ENCODE results near the gene DPEP1. TPM values are rescaled to one million over a fixed set of nuclear protein-coding genes. Genes with fewer than 3 reads are reported as not detected.

The DPEP1 gene
- total and polyA plus RNA-seq, 4 experiments from 2014 or later: not detected

GRCh38 chr16:89601906-89602272 lies 11.6 kb upstream of the DPEP1 start:
- Histone ChIP-seq H3K27ac (ENCODE audit: low read depth, low read length) (no peak overlapping the region), H3K4me3 (ENCODE audit: low read length in 2 of 2) (no peak overlapping the region), H3K9me3 (ENCODE audit: control insufficient read depth in 1 of 2, low read length in 2 of 2) (no peaks in the 10 kb centered on the region), H3K27me3 (ENCODE audit: insufficient read depth, low read length) (no peaks in the 10 kb centered on the region), H3K36me3 (ENCODE audit: insufficient read depth, low read length) (no peaks in the 10 kb centered on the region), H3K4me1 (ENCODE audit: insufficient read depth, low read length) (peaks cover 15% of the 10 kb centered on the region)
- Mint-ChIP-seq H3K27me3 (no peaks in the 10 kb centered on the region), H3K36me3 (no peaks in the 10 kb centered on the region), H3K4me1 (peaks cover 9 to 22% (median 14%) of the 10 kb centered on the region in 4 donors), H3K9me3 (no peaks in the 10 kb centered on the region), H3K27ac (no peak overlapping the region), H3K4me3 (peak overlapping the region in 2 of 8 donors; percentile 41 to 44)
- POLR2A ChIA-PET (ENCODE audit: partially characterized antibody): interaction anchor here (1.0 to 1.9 kb wide), 3 partner anchors 8 to 56 kb away, joined by 3 to 10 read pairs (median 5); no protein-coding TSS in a partner anchor
- CTCF ChIA-PET (ENCODE audit: partially characterized antibody): no interaction called here
- intact Hi-C loops (cut with micrococcal nuclease): no loop called here
- no peak for DNase-seq

GRCh38 chr16:89602273-89602951 lies 11.0 kb upstream of the DPEP1 start:
- Histone ChIP-seq H3K36me3 (ENCODE audit: insufficient read depth, low read length) (no peaks in the 10 kb centered on the region), H3K4me1 (ENCODE audit: insufficient read depth, low read length) (peaks cover 15% of the 10 kb centered on the region), H3K27ac (ENCODE audit: low read depth, low read length) (no peak overlapping the region), H3K4me3 (ENCODE audit: low read length in 2 of 2) (no peak overlapping the region), H3K27me3 (ENCODE audit: insufficient read depth, low read length) (no peaks in the 10 kb centered on the region), H3K9me3 (ENCODE audit: control insufficient read depth in 1 of 2, low read length in 2 of 2) (no peaks in the 10 kb centered on the region)
- Mint-ChIP-seq H3K4me3 (peak overlapping the region in 7 of 8 donors; percentile 20 to 49 (median 41)), H3K9me3 (no peaks in the 10 kb centered on the region), H3K27ac (peak overlapping the region in 3 of 7 donors; percentile 7 to 60 (median 38)), H3K4me1 (peaks cover 9 to 22% (median 13%) of the 10 kb centered on the region in 4 donors), H3K27me3 (no peaks in the 10 kb centered on the region), H3K36me3 (no peaks in the 10 kb centered on the region)
- intact Hi-C loops (cut with micrococcal nuclease): no loop called here
- ChIA-PET POLR2A (ENCODE audit: partially characterized antibody) (interaction anchor here (0.7 to 1.9 kb wide), 6 partner anchors 9 to 100 kb away, joined by 3 to 10 read pairs (median 4); no protein-coding TSS in a partner anchor), CTCF (ENCODE audit: partially characterized antibody) (no interaction called here)
- DNase-seq: peak in 3 of 5 donors; percentile 31 to 73 (median 40)

DNA sequence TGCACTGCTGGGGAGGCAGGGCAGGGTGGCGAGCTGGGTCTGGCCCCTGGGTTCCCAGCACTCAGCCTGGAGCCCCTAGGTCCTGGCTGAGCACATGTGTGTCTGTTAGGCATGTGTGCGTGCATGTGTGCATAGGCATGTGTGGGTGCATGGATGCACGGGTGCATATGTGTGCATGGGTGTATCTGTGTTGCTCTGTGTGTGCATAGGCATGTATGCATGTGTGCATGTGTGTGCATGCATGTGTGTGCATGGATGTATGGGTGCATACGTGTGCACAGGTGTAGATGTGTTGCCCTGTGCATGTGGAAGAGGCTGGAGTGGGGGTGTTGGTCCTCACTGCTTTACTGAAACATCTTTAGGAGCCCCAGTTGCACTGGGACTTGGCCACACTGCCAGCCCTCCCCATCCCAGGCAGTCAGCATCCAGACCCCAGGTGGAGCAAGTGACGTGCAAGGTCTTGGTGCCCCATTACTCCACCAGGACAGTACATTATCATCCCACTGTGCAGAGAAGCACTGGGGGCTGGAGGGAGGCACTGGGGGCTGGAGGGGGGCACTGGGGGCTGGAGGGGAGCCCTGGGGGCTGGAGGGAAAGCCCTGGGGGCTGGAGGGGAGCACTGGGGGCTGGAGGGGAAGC lies 10.4 kb upstream of the DPEP1 start:
- peaks cover 15% of the 10 kb centered on the region for H3K4me1 ChIP-seq (ENCODE audit: insufficient read depth, low read length)
- CTCF ChIA-PET (ENCODE audit: partially characterized antibody): no interaction called here
- no peak for DNase-seq
- H3K9me3 ChIP-seq (ENCODE audit: control insufficient read depth in 1 of 2, low read length in 2 of 2): no peaks in the 10 kb centered on the region
- Mint-ChIP-seq H3K4me1 (peaks cover 9 to 22% (median 13%) of the 10 kb centered on the region in 4 donors), H3K27me3 (no peaks in the 10 kb centered on the region), H3K36me3 (no peaks in the 10 kb centered on the region), H3K9me3 (no peaks in the 10 kb centered on the region), H3K4me3 (peak overlapping the region in 6 of 8 donors; percentile 20 to 49 (median 36)), H3K27ac (peak overlapping the region in 3 of 7 donors; percentile 1 to 60 (median 7))
- no peak overlapping the region for H3K27ac ChIP-seq (ENCODE audit: low read depth, low read length)
- H3K27me3 ChIP-seq (ENCODE audit: insufficient read depth, low read length): no peaks in the 10 kb centered on the region
- no peak overlapping the region for H3K4me3 ChIP-seq (ENCODE audit: low read length in 2 of 2)
- POLR2A ChIA-PET (ENCODE audit: partially characterized antibody): interaction anchor here (0.7 to 1.5 kb wide), 5 partner anchors 9 to 100 kb away, joined by 3 to 10 read pairs (median 3); no protein-coding TSS in a partner anchor
- intact Hi-C loops (cut with micrococcal nuclease): no loop called here
- no peaks in the 10 kb centered on the region for H3K36me3 ChIP-seq (ENCODE audit: insufficient read depth, low read length)

DNA sequence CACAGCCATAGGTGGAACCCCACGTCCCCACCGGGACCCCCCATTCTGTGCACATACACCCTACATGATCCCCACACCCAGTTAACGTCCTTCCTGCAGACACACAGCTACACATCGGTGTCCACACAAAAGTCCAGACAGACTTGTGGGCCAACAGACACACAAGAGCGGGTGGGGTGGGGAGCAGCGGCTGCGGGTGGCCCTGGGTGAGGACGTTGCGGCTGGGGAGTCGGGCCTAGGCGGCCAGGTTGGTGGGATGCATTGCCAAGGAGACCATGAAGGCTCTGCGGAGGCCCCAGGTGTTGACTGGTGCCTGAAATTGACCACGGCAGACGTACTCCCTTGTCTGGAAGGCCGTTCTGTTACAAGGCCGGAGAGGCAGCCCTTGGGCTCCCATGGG lies 8.7 kb upstream of the DPEP1 start:
- Mint-ChIP-seq H3K27me3 (no peaks in the 10 kb centered on the region), H3K4me1 (peaks cover 7 to 17% (median 11%) of the 10 kb centered on the region in 4 donors), H3K4me3 (no peak overlapping the region), H3K9me3 (no peaks in the 10 kb centered on the region), H3K36me3 (no peaks in the 10 kb centered on the region), H3K27ac (no peak overlapping the region)
- Histone ChIP-seq H3K4me1 (ENCODE audit: insufficient read depth, low read length) (peaks cover 15% of the 10 kb centered on the region), H3K4me3 (ENCODE audit: low read length in 2 of 2) (no peak overlapping the region), H3K27me3 (ENCODE audit: insufficient read depth, low read length) (no peaks in the 10 kb centered on the region), H3K36me3 (ENCODE audit: insufficient read depth, low read length) (no peaks in the 10 kb centered on the region), H3K27ac (ENCODE audit: low read depth, low read length) (no peak overlapping the region), H3K9me3 (ENCODE audit: control insufficient read depth in 1 of 2, low read length in 2 of 2) (no peaks in the 10 kb centered on the region)
- POLR2A ChIA-PET (ENCODE audit: partially characterized antibody): no interaction called here
- intact Hi-C loops (cut with micrococcal nuclease): no loop called here
- DNase-seq: no peak
- CTCF ChIA-PET (ENCODE audit: partially characterized antibody): no interaction called here

DNA sequence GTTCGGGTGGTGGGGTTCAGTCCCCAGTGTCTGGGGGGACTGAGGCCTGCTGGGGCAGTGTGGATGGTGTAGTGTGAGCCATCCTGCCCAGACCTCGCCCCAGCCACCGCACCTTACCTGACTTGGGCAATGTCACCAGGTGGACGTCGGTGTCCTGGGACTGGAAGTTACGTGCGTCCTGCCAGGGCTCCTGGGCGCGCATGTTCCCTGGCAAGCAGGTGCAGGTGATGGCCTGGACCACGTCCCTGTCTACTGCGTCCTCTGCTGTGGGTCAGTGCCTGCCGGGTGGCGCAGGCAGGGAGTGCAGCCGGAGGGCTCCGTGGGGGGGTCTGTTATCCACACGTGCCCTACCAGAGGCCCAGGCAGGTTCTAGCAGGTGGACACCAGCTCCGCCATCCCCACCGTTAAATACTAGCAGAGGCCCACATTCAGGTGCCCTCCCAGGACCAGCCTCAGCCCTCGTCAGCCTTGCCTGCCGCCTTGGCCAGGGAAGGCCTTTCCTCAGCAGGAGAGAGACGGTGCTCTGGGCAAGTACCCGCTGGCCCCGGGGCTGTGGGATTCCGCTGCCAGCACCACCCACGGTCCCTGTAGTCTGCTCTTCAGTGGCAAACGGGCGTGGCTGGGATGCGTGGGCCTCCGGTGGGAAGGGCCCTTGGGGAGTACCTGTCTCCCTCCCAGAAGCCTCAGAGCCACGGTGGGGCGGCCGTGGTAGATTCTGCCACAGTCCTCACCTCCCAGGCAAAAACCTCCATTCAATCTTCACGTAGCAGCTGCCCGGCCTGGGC lies 8.1 kb upstream of the DPEP1 start:
- Histone ChIP-seq H3K27me3 (ENCODE audit: insufficient read depth, low read length) (no peaks in the 10 kb centered on the region), H3K27ac (ENCODE audit: low read depth, low read length) (no peak overlapping the region), H3K4me3 (ENCODE audit: low read length in 2 of 2) (no peak overlapping the region), H3K9me3 (ENCODE audit: control insufficient read depth in 1 of 2, low read length in 2 of 2) (no peaks in the 10 kb centered on the region), H3K4me1 (ENCODE audit: insufficient read depth, low read length) (peaks cover 15% of the 10 kb centered on the region), H3K36me3 (ENCODE audit: insufficient read depth, low read length) (no peaks in the 10 kb centered on the region)
- Mint-ChIP-seq H3K4me1 (peaks cover 7 to 15% (median 11%) of the 10 kb centered on the region in 4 donors), H3K36me3 (no peaks in the 10 kb centered on the region), H3K9me3 (no peaks in the 10 kb centered on the region), H3K27me3 (no peaks in the 10 kb centered on the region), H3K4me3 (no peak overlapping the region), H3K27ac (no peak overlapping the region)
- ChIA-PET CTCF (ENCODE audit: partially characterized antibody) (no interaction called here), POLR2A (ENCODE audit: partially characterized antibody) (no interaction called here)
- intact Hi-C loops (cut with micrococcal nuclease): no loop called here
- no peak for DNase-seq

GRCh38 chr16:89606006-89606405 lies 7.4 kb upstream of the DPEP1 start:
- no peak overlapping the region for H3K4me3 ChIP-seq (ENCODE audit: low read length in 2 of 2)
- Mint-ChIP-seq H3K4me1 (peaks cover 7 to 14% (median 11%) of the 10 kb centered on the region in 4 donors), H3K27ac (no peak overlapping the region), H3K27me3 (no peaks in the 10 kb centered on the region), H3K4me3 (no peak overlapping the region), H3K36me3 (no peaks in the 10 kb centered on the region), H3K9me3 (no peaks in the 10 kb centered on the region)
- intact Hi-C loops (cut with micrococcal nuclease): no loop called here
- no peak overlapping the region for H3K27ac ChIP-seq (ENCODE audit: low read depth, low read length)
- POLR2A ChIA-PET (ENCODE audit: partially characterized antibody): no interaction called here
- peaks cover 15% of the 10 kb centered on the region for H3K4me1 ChIP-seq (ENCODE audit: insufficient read depth, low read length)
- H3K36me3 ChIP-seq (ENCODE audit: insufficient read depth, low read length): no peaks in the 10 kb centered on the region
- H3K9me3 ChIP-seq (ENCODE audit: control insufficient read depth in 1 of 2, low read length in 2 of 2): no peaks in the 10 kb centered on the region
- DNase-seq: no peak
- H3K27me3 ChIP-seq (ENCODE audit: insufficient read depth, low read length): no peaks in the 10 kb centered on the region
- CTCF ChIA-PET (ENCODE audit: partially characterized antibody): no interaction called here

DNA sequence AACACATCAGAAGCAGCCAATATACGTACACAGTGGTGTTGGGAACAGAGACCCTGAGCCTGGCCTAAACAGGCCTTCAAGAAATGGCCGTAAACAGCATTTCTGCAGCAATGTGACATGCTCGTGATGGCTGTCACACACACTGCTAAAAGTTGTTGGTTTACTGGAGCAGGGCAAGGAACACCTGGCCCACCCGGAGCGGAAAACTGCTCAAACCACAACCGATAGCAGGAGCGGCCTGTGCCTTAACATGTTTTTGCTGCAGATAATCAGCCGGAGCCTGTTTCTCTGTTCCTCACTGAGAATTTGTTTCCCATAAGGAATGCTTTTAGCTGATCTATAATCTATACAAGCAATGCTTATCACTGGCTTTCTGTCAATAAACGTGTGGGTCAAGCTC lies 6.0 kb upstream of the DPEP1 start:
- Mint-ChIP-seq H3K27ac (no peak overlapping the region), H3K27me3 (no peaks in the 10 kb centered on the region), H3K9me3 (no peaks in the 10 kb centered on the region), H3K4me3 (no peak overlapping the region), H3K4me1 (peaks cover 7 to 8% (median 7%) of the 10 kb centered on the region in 4 donors), H3K36me3 (no peaks in the 10 kb centered on the region)
- H3K9me3 ChIP-seq (ENCODE audit: control insufficient read depth in 1 of 2, low read length in 2 of 2): no peaks in the 10 kb centered on the region
- ChIA-PET POLR2A (ENCODE audit: partially characterized antibody) (no interaction called here), CTCF (ENCODE audit: partially characterized antibody) (interaction anchor here (1.0 kb wide), 1 partner anchor 32 kb away, joined by 3 read pairs; the partner anchor contains the start of gene CPNE7)
- no peaks in the 10 kb centered on the region for H3K27me3 ChIP-seq (ENCODE audit: insufficient read depth, low read length)
- H3K4me3 ChIP-seq (ENCODE audit: low read length in 2 of 2): no peak overlapping the region
- H3K4me1 ChIP-seq (ENCODE audit: insufficient read depth, low read length): peaks cover 8% of the 10 kb centered on the region
- no peak overlapping the region for H3K27ac ChIP-seq (ENCODE audit: low read depth, low read length)
- intact Hi-C loops (cut with micrococcal nuclease): no loop called here
- no peak for DNase-seq
- no peaks in the 10 kb centered on the region for H3K36me3 ChIP-seq (ENCODE audit: insufficient read depth, low read length)
